Right kidney (tissue), 1 donor: ENCODE results near the gene HLTF.
"Not testable (repeated sequence)": the region's sequence is repeated elsewhere in the genome, so short reads cannot be mapped to it uniquely, and the experiment has no call there.

Experiments used
- DNase-seq: peaks from one replicate; pipeline ENCODE4 v3.0.0-alpha.2; 2016

HLTF gene

GRCh38 chr3:148991219-148992026 is 94.9 kb downstream of the HLTF start, which contains the start of gene GYG1:
TSS of gene GYG1 (plus strand) at chr3:148991540. CDS start at chr3:148991641, 101 bp downstream.
- peak; percentile 91 for DNase-seq

GRCh38 chr3:148990236-148990635 is 96.1 kb downstream of the HLTF start:
- no peak for DNase-seq

- not testable (repeated sequence) for DNase-seq
Observed at GRCh38 chr3:148987551-148987950, 98.8 kb downstream of the HLTF start.

GRCh38 chr3:148981273-148981672 is 105.1 kb downstream of the HLTF start:
- DNase-seq, result no peak
